Amniotic stem cell (primary cell): ENCODE data around the gene POLR1G.

ENCODE experiments used
- DNase-seq: peaks from one replicate; lab custom pipeline; 2025; lab: John Stamatoyannopoulos, UW

POLR1G gene

GRCh38 chr19:45406226-45407090 is at the start of gene POLR1G:
TSS of gene POLR1G (plus strand) at chr19:45406644. CDS start at chr19:45406697, 53 bp downstream.
- peak; percentile 65 for DNase-seq

GRCh38 chr19:45356760-45357444 is 49.5 kb upstream of the POLR1G start:
- DNase-seq: no peak

- no peak for DNase-seq
Measured at GRCh38 chr19:45357445-45357783, 49.0 kb upstream of the POLR1G start.

GRCh38 chr19:45358213-45358792 is 48.1 kb upstream of the POLR1G start:
- DNase-seq: no peak

GRCh38 chr19:45361608-45362007 is 44.8 kb upstream of the POLR1G start:
- DNase-seq: no peak

GRCh38 chr19:45362291-45362690 is 44.2 kb upstream of the POLR1G start:
- no peak for DNase-seq

GRCh38 chr19:45363861-45364459 is 42.5 kb upstream of the POLR1G start:
- DNase-seq: no peak

- no peak for DNase-seq
Measured at GRCh38 chr19:45364696-45365095, 41.7 kb upstream of the POLR1G start.

- DNase-seq: no peak
Measured at GRCh38 chr19:45368127-45368526, 38.3 kb upstream of the POLR1G start.

- DNase-seq: no peak
Measured at GRCh38 chr19:45368737-45369340, 37.6 kb upstream of the POLR1G start.

GRCh38 chr19:45370410-45371204 is 35.8 kb upstream of the POLR1G start, which contains the start of gene ERCC2:
TSS of gene ERCC2 (minus strand) at chr19:45370573. CDS start at chr19:45370540, 33 bp downstream.
- peak; percentile 98 for DNase-seq

- DNase-seq: peak; percentile 54
Measured at GRCh38 chr19:45376045-45376724, 30.3 kb upstream of the POLR1G start.

- no peak for DNase-seq
Measured at GRCh38 chr19:45380107-45380506, 26.3 kb upstream of the POLR1G start.

- DNase-seq: no peak
Measured at GRCh38 chr19:45382426-45382825, 24.0 kb upstream of the POLR1G start.

GRCh38 chr19:45385392-45386221 is 20.8 kb upstream of the POLR1G start:
- no peak for DNase-seq

- no peak for DNase-seq
Measured at GRCh38 chr19:45391346-45391745, 15.1 kb upstream of the POLR1G start.

- no peak for DNase-seq
Measured at GRCh38 chr19:45391871-45392665, 14.4 kb upstream of the POLR1G start.

- DNase-seq: no peak
Measured at GRCh38 chr19:45395821-45396617, 10.4 kb upstream of the POLR1G start.
